Mucosa of descending colon (tissue), 3 donors: ENCODE data around the gene KIRREL3. TPM values are rescaled to one million over a fixed set of nuclear protein-coding genes. Genes with fewer than 3 reads are reported as not detected.

Experiments used
- ATAC-seq: fragments of 200-7000 bp; cut with Tn5 transposase; one replicate; pipeline ENCODE4 v1.9.1; 2020; ENCODE audit warnings: mild to moderate bottlenecking, moderate library complexity
- DNase-seq, 3 donors: peaks; one replicate each; pipeline ENCODE4 v3.0.0-alpha.2; 2020
- H3K36me3 ChIP-seq: fragments of 200-600 bp; one replicate; pipeline ENCODE4 v1.8.0; 2021; ENCODE audit warnings: low read depth, mild to moderate bottlenecking
- H3K4me1 ChIP-seq: fragments of 200-600 bp; one replicate; pipeline ENCODE4 v1.8.0; 2021; ENCODE audit warnings: low read depth, mild to moderate bottlenecking
- H3K4me3 ChIP-seq: fragments of 200-600 bp; one replicate; pipeline ENCODE4 v1.8.0; 2021; ENCODE audit warnings: mild to moderate bottlenecking
- H3K9me3 ChIP-seq: fragments of 200-600 bp; one replicate; pipeline ENCODE4 v1.8.0; 2021; ENCODE audit warnings: mild to moderate bottlenecking
- intact Hi-C, 2 donors: fragments of 100-400 bp; cut with DNase I in 1 of 2; cut with micrococcal nuclease in 1 of 2; formaldehyde crosslinking; loops; one replicate each; pipeline versions ENCODE4 v1.11.0 to v1.11.1; 2022; cut with DNase I, micrococcal nuclease
- total RNA-seq, 3 donors: library from RNA; stranded (reverse); fragmentation: NEBNext Ultra II Directional in 2 of 3; extraction: Animal tissue kit (Norgen Biotek cat#: 25700) in 2 of 3; gene quantifications; one replicate each; pipeline versions ENCODE4 v1.2.1 to v1.2.4, GENCODE V29; 2021 to 2023
- TF ChIP-seq, protein P1 (sequence below): fragments of 200-600 bp; IDR thresholded peaks from one replicate; pipeline ENCODE4 v1.8.0; 2022; ENCODE audit warnings: antibody characterized with exemption, mild to moderate bottlenecking
- donor health status: DM: no; HTN: no; CAD: no; lungs with moderate emphysema.
- donor health status: DM: no; HTN: no; CAD: no.
- donor health status: DM: no; HTN: yes; CAD: no.

KIRREL3 gene
- total RNA-seq, 3 donors from 2014 or later: 0.23 to 2.4 (median 0.70) TPM

DNA sequence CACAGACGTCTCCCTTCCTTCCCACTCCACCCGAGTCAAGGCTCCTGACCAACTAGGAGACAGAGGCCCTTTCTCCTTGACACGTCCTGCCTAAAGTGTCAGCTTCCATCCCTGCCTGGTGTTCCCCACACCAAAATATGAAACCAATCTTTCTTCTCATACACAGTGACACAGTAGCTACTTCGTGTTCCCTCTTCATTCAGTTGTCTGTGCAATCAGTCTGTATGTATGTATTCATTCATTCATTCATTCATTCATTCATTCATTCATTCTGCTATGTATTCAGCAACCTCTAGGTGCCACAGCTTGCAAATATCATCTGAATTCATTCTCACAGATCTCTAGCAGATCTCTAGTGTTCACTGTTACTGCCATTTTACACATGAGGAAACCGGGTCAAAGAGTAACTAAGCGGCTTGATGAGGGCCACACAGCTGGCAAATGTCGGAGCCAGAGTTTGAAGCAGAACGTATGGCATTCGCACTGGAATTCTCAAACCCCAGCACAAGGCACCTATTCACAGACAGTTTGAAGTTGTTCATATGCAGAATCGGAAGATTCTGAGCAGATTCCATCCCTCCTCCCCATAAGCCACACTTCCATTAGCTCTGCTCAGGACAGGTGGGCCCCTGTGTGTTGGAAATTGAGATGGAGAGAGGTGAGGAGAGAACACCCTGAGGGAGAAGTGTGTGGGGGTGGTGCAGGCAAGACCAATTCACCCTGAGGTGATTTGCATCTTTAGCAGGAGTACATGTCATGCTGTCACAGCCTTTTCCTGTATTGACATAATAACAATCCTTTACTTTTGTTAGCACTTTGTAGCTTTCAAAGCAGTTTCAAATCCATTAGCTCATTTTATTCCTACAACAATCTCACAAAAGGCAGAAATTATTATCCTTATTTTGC lies 369.4 kb downstream of the KIRREL3 start:
- no peak for DNase-seq
- TF ChIP-seq, protein P1, sequence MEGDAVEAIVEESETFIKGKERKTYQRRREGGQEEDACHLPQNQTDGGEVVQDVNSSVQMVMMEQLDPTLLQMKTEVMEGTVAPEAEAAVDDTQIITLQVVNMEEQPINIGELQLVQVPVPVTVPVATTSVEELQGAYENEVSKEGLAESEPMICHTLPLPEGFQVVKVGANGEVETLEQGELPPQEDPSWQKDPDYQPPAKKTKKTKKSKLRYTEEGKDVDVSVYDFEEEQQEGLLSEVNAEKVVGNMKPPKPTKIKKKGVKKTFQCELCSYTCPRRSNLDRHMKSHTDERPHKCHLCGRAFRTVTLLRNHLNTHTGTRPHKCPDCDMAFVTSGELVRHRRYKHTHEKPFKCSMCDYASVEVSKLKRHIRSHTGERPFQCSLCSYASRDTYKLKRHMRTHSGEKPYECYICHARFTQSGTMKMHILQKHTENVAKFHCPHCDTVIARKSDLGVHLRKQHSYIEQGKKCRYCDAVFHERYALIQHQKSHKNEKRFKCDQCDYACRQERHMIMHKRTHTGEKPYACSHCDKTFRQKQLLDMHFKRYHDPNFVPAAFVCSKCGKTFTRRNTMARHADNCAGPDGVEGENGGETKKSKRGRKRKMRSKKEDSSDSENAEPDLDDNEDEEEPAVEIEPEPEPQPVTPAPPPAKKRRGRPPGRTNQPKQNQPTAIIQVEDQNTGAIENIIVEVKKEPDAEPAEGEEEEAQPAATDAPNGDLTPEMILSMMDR: no peak
- Histone ChIP-seq H3K9me3 (no peaks in the 10 kb centered on the region), H3K4me1 (no peaks in the 10 kb centered on the region), H3K4me3 (no peak overlapping the region), H3K36me3 (no peaks in the 10 kb centered on the region)
- intact Hi-C loops: no loop called here
- ATAC-seq: no peak

DNA sequence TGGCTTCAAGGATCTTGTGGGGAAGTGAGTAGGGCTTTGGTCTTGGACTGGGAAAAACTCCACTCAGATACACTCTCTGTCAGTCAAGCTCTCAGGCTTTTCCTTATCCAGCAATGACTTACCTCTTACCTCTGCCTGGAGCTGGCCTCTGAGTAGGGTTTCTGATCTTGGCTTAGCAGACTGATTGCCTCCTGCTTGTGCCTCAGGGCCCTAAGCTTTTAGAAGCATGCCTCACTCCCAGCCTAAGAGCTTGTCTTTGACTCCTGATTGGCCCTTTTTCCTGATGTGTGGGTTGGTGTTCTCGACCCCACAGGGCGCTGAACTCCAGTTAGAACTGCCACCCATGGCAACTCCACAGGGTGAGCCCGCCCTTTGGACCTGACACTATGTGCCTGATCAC lies 370.1 kb downstream of the KIRREL3 start:
- ATAC-seq (no peak), DNase-seq (no peak)
- Histone ChIP-seq H3K36me3 (no peaks in the 10 kb centered on the region), H3K4me3 (no peak overlapping the region), H3K4me1 (no peaks in the 10 kb centered on the region), H3K9me3 (no peaks in the 10 kb centered on the region)
- TF ChIP-seq, protein P1: no peak
- intact Hi-C loops: no loop called here

DNA sequence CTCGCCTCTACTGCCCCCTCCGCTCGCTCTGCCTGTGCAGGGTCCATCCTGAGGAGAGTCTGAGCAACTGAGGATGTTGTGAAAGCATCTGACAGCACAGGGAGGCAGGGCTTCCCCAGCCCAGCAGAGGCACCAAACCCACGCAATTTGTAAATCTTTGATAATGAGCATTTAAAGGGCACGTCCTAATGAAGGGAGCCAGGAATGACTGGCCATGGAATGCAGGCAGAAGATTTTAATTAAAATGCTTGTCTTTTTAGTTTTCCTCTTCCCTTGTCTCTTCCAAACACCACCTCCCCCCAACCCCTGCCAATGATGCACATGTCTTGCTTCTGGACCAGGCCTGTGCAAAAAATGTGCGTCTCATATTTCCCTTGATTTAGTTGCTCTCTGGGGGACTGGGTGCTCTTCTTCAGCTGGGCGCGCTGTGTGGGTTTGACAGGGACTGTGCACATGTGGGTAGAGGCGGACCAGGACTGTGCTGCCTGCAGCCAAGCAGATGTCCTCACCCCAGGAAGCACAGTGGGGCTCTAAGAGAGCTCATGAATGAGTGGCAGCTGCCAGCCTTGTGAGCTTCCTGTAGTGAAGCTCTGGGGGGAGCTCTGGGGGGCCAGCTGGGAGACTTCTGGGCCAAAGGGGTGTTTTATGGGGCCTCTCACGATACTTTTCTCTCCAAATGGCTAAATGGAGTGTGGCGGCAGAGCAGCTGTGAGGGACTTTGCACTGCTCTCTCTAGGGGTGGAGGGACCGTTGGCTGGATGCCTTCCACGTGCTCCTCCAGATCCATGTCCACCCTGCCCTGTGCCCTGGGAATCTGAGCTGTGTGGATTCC lies 371.6 kb downstream of the KIRREL3 start:
- TF ChIP-seq, protein P1: no peak
- ATAC-seq: no peak
- DNase-seq: no peak
- H3K36me3 ChIP-seq: no peaks in the 10 kb centered on the region
- no peak overlapping the region for H3K4me3 ChIP-seq
- no peaks in the 10 kb centered on the region for H3K9me3 ChIP-seq
- intact Hi-C loops: no loop called here
- no peaks in the 10 kb centered on the region for H3K4me1 ChIP-seq

DNA sequence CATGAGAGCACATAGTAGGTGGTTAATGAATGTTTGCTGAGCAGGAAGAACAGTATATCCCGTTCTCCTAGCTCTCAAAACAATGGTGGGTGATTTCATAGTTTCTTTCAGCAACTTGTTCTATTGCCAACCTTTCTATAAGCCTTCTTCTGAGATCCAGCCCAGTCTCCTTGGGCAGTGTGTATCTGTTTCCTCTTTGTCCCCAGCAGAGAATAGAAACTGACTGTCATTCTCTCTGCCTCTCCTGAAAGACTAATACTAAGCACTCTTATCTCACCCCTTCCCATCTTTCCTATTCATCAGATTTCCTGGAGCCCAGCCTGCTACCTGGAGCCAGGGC lies 372.1 kb downstream of the KIRREL3 start:
- TF ChIP-seq, protein P1: no peak
- intact Hi-C loops: no loop called here
- no peak for ATAC-seq
- H3K36me3 ChIP-seq: no peaks in the 10 kb centered on the region
- H3K4me1 ChIP-seq: no peaks in the 10 kb centered on the region
- no peak overlapping the region for H3K4me3 ChIP-seq
- no peaks in the 10 kb centered on the region for H3K9me3 ChIP-seq
- no peak for DNase-seq

DNA sequence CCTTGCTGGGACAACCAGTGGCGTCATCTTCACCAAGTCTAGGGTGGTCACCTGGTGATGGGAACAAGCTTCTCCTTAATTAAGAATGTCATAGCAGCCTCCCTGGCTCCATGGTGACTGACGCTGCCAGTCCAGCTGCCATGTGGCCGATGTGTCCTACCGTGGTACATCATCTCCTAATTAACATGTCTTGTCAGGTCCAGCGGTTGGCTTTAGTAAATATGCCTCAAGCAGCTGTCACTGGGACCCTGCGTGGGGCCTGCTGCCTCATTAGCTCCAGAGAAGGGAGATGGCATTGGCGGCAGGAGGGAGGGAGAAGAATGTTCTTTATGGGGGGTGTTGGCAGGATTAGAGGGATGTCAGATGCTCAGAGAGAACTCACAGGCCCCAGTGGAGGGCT lies 373.1 kb downstream of the KIRREL3 start:
- Histone ChIP-seq H3K36me3 (no peaks in the 10 kb centered on the region), H3K9me3 (no peaks in the 10 kb centered on the region), H3K4me3 (no peak overlapping the region), H3K4me1 (no peaks in the 10 kb centered on the region)
- DNase-seq (no peak), ATAC-seq (no peak)
- TF ChIP-seq, protein P1: no peak
- intact Hi-C loops: no loop called here
